ENCODE results near the gene GPR37L1.
"Not testable (repeated sequence)": the region's sequence is repeated elsewhere in the genome, so short reads cannot be mapped to it uniquely, and the experiment has no call there.

GPR37L1 gene

GRCh38 chr1:202110977-202111376, 11.7 kb upstream of the GPR37L1 start:
- no peak for DNase-seq (ENCODE audit: low spot score)

GRCh38 chr1:202111589-202111988, 11.1 kb upstream of the GPR37L1 start:
- not testable (repeated sequence) for DNase-seq (ENCODE audit: low spot score)

- no peak for DNase-seq (ENCODE audit: low spot score)
These were observed 9.6 kb upstream of the GPR37L1 start for GRCh38 chr1:202112859-202113689.

- DNase-seq (ENCODE audit: low spot score) = no peak
These were observed 8.9 kb upstream of the GPR37L1 start for GRCh38 chr1:202113690-202114300.

- no peak for DNase-seq (ENCODE audit: low spot score)
These were observed 6.4 kb upstream of the GPR37L1 start for GRCh38 chr1:202116287-202116686.

- peak; percentile 59 for DNase-seq (ENCODE audit: low spot score)
These were observed 4.8 kb upstream of the GPR37L1 start for GRCh38 chr1:202117898-202118371.

- no peak for DNase-seq (ENCODE audit: low spot score)
These were observed 1.7 kb upstream of the GPR37L1 start for GRCh38 chr1:202121006-202121405.

GRCh38 chr1:202123336-202123813, 658 bp downstream of the GPR37L1 start:
- no peak for DNase-seq (ENCODE audit: low spot score)

GRCh38 chr1:202124142-202124541, 1.4 kb downstream of the GPR37L1 start:
- no peak for DNase-seq (ENCODE audit: low spot score)

- no peak for DNase-seq (ENCODE audit: low spot score)
These were observed 2.9 kb downstream of the GPR37L1 start for GRCh38 chr1:202125611-202126010.

- DNase-seq (ENCODE audit: low spot score) = no peak
These were observed 3.7 kb downstream of the GPR37L1 start for GRCh38 chr1:202126426-202126825.

- no peak for DNase-seq (ENCODE audit: low spot score)
These were observed 4.3 kb downstream of the GPR37L1 start for GRCh38 chr1:202127061-202127460.

- no peak for DNase-seq (ENCODE audit: low spot score)
These were observed 5.3 kb downstream of the GPR37L1 start for GRCh38 chr1:202127836-202128622.

- DNase-seq (ENCODE audit: low spot score) = no peak
These were observed 7.0 kb downstream of the GPR37L1 start for GRCh38 chr1:202129453-202130296.

- no peak for DNase-seq (ENCODE audit: low spot score)
These were observed 7.6 kb downstream of the GPR37L1 start for GRCh38 chr1:202130297-202130721.

- DNase-seq (ENCODE audit: low spot score) = no peak
These were observed 8.3 kb downstream of the GPR37L1 start for GRCh38 chr1:202130816-202131522.

- DNase-seq (ENCODE audit: low spot score) = no peak
These were observed 9.5 kb downstream of the GPR37L1 start for GRCh38 chr1:202131956-202132821.

- no peak for DNase-seq (ENCODE audit: low spot score)
These were observed 10.3 kb downstream of the GPR37L1 start for GRCh38 chr1:202133001-202133400.

GRCh38 chr1:202133496-202133895, 10.8 kb downstream of the GPR37L1 start:
- no peak for DNase-seq (ENCODE audit: low spot score)

GRCh38 chr1:202133989-202134388, 11.3 kb downstream of the GPR37L1 start:
- DNase-seq (ENCODE audit: low spot score) = no peak
